HG03196 (cell line): ENCODE measurements around the gene FNDC4.
"Not testable (repeated sequence)": the region's sequence is repeated elsewhere in the genome, so short reads cannot be mapped to it uniquely, and the experiment has no call there.

Experiments used
- ATAC-seq: cut with Tn5 transposase; IDR thresholded peaks from one replicate; pipeline ENCODE4 v1.9.1; 2021; ENCODE audit not compliant: unreplicated experiment

Gene FNDC4, protein sequence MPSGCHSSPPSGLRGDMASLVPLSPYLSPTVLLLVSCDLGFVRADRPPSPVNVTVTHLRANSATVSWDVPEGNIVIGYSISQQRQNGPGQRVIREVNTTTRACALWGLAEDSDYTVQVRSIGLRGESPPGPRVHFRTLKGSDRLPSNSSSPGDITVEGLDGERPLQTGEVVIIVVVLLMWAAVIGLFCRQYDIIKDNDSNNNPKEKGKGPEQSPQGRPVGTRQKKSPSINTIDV

GRCh38 chr2:27494944-27495554, at the start of gene FNDC4:
TSS of gene FNDC4 (minus strand) at chr2:27495200. CDS start at chr2:27494679, 521 bp downstream.
- ATAC-seq = no peak

DNA sequence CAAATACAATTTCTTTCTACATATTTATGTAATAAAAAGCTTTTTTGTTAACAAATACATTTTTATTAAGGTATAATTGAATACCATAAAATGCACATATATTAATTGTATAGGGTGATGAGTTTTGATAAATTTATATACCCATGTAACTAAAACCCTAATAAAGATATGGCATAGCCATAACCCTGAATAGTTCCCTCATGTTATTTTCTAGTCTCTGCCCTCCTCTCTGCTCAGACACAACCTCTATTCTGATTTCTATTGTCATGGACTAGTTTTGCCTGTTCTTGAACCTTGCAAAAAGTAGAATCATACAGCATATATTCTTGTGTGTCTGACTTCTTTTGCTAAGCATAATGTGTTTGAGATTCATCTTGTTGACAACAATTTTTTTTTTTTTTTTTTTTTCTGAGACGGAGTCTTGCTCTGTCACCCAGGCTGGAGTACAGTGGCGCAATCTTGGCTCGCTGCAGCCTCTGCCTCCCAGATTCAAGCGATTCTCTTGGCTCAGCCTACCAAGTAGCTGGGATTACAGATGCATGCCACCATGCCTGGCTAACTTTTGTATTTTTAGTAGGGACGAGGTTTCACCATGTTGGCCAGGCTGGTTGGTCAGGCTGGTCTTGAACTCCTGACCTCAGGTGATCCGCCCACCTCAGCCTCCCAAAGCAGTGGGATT, 49.3 kb upstream of the FNDC4 start:
- no peak for ATAC-seq

GRCh38 chr2:27539649-27540048, 44.6 kb upstream of the FNDC4 start:
- not testable (repeated sequence) for ATAC-seq

- ATAC-seq = not testable (repeated sequence)
Measured at GRCh38 chr2:27538839-27539450, 43.9 kb upstream of the FNDC4 start.

DNA sequence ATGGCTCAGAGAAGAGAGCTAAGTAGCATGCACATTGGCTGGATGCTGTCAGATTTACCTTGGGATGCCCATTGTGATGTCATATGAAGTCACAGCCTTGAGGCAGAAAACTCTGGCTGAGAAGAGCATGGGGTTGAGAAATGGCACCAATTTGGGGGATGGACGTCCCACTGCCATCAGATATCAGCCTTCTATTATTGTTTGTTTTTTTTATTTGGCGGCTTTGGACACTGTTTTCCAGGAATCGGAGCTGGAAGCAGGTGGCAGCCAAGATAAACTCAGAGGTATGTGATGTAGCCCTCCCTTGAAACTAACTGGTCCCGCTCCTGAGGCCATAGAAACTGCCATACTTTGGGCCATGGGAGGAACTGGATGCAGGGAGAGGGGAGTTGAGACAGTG, 42.3 kb upstream of the FNDC4 start:
- no peak for ATAC-seq

GRCh38 chr2:27531983-27532382, 37.0 kb upstream of the FNDC4 start:
- ATAC-seq = no peak

DNA sequence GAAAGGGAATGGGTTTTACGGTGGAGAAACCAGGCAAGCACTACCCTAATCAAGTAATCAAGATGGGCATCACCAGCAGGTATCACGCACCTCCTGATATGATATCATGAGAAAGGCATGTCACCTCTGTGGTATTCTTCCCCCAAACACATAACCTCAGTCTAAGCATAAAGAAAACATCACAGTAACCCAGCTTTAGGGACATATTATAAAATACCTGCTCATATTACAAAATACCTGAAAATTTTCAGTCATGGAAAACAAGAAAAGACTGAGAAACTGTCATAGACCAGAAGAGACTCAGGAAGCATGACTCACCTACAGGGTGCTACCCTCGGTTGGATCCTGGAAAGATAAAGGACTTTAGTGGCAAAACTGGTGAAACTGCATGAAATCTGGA, 32.2 kb upstream of the FNDC4 start:
- no peak for ATAC-seq

DNA sequence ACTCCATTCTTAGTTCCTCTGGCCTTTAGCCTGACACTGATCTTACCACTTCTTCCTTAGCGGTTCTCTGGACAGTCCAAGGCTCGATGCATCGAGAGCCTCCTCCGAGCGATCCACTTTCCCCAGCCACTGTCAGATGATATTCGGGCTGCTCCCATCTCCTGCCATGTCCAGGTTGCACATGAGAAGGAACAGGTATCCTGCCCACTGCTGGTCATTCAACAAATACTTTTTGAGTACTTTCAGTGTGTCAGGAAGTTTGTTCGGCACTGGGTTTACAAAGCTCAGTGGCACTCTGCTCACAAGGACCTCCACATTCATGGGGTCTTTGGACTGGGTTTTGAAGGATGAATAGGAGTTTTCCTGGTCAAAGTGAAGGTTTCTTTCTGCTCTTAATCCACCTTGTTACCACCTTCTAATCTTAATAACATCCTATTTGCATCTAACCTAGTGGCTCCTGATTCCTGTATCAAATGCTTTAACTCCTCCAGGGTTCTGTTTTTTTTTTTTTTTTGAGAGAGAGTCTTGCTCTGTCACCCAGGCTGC, 27.5 kb upstream of the FNDC4 start:
- ATAC-seq = no peak

DNA sequence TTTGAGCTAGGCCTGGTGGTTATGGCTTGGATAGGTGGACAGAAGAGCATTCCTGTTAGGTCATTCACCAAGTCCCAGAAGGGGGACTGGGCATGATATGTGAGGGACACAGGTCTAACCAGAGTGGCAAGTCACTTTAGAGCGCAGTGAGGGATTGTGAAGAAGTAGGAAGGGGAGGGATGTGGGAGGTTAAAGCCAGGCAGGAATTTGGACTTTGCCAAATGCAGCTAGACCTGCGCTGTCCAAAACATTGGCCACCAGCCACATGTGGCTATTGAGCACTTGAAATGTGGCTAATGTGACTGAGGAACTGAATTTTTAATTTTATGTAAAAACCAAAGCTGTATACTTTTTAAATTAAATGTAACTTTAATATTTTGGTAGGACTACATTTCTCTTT, 25.3 kb upstream of the FNDC4 start:
- no peak for ATAC-seq

DNA sequence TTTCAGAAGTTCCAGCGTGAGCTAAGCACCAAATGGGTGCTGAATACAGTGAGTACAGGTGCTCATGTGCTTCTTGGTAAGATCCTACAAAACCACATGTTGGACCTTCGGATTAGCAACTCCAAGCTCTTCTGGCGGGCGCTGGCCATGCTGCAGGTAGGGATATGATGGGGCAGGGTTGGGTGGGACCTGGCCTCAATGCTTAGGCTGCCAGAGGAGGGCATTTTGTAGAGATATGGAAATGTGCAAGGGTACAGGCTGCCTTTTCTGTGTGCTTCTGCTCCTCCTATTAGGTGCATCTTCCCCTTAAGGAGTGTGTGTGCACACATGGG, 23.7 kb upstream of the FNDC4 start:
- ATAC-seq = no peak

DNA sequence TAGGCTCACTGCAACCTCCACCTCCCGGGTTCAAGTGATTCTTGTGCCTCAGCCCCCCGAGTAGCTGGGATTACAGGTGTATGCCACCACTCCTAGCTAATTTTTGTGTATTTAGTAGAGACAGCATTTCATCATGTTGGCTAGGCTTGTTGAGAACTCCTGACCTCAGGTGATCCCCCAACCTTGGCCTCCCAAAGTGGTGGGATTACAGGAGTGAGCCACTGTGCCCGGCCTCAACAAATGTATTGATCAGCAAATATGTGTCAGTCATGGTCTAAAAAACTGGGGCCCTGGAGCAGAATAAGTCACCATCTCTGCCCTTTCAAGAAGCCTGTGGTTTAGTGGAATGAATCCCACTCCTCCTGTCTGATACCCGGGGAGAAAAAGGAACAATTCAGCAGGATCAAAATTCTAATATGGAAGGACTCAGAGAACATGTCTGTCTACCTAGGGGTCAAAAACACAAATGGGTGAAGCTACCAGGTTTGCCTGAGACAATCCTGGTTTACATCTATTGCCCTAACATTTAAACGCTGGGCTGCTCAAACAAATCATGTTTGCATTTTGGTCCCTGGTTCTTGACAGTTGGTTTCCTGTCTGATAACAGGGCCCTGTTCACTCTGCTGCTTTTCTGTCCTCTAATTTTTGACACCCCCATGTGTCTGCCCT, 23.2 kb upstream of the FNDC4 start:
- ATAC-seq = no peak

DNA sequence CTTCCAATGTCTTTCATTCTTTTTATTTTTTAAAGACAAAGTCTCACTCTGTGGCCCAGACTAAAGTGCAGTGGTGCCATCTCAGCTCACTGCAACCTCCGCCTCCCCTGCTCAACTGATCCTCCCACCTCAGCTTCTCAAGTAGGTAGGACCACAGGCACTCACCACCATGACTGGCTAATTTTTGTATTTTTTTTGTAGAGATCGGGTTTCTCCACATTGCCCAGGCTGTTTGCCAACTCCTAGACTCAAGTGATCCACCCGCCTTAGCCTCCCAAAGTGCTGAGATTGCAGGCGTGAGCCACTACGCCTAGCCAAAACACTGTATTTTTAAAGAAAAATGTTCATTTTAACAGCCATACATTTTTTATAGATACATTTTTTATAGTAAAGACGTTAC, 14.3 kb upstream of the FNDC4 start:
- no peak for ATAC-seq

GRCh38 chr2:27507293-27507692, 12.3 kb upstream of the FNDC4 start:
- ATAC-seq = no peak

- ATAC-seq = no peak
Measured at GRCh38 chr2:27506587-27506986, 11.6 kb upstream of the FNDC4 start.

DNA sequence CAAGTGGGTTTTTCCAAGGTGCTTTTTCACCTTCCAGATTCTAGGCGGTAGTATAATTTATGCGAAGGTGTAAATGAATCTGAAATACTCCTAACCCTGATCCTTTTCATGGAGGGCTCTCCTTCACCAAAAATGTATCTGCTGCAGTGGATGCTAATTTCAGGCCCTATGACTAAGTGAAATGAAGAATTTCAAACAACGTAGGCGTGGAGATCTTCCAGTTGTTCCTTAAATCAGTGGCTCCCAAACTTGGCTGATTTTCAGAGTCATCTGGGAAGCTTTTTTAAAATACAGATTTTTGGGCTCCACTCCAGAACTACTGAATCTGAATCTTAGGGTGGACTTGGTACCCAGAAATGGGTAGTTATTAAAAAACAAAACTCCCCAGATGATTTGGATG, 7.1 kb upstream of the FNDC4 start:
- ATAC-seq = no peak

DNA sequence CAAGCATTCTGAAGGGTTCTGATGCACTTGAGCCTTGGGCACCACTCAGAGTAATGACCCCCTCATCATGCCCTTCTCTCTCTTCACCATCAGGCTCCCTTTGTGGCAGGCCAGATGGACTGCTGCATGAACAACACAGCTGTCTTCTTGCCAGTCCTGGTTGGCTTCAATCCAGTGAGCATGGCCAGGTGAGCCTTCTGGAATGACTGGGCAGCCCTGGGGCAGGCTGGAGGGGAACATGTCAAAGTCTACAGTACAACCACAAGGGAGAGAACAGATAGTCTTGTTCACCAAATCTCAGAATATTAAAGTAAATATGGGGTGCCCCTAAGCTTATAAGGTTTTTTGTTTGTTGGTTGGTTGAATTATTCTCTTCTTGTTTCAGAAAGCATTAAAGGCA, 6.0 kb upstream of the FNDC4 start:
- ATAC-seq = no peak

DNA sequence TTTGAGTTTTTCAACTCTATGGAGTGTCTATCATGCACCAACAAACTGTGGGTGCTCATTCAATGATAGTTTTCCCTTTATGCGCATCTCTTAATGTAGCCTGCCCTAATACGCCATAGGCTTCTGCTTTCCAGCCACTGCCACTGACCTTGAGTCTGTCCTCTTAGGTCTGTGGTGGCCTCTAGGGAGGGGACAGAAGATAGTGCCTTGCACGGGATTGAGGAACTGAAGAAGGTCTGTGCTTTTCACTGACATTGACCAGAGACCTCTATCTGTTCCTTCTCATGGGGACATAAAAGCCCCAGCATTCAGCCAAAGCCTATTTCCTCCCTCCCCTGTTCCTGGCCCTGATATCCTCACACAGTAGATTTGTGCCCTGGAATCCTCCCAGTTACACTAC, 4.0 kb upstream of the FNDC4 start:
- no peak for ATAC-seq

GRCh38 chr2:27497288-27497627, 2.3 kb upstream of the FNDC4 start:
- no peak for ATAC-seq

- no peak for ATAC-seq
Measured at GRCh38 chr2:27496357-27497287, 1.6 kb upstream of the FNDC4 start, which contains the start of gene GCKR. TSS of gene GCKR (plus strand) at chr2:27496839. CDS start at chr2:27496905, 66 bp downstream.

DNA sequence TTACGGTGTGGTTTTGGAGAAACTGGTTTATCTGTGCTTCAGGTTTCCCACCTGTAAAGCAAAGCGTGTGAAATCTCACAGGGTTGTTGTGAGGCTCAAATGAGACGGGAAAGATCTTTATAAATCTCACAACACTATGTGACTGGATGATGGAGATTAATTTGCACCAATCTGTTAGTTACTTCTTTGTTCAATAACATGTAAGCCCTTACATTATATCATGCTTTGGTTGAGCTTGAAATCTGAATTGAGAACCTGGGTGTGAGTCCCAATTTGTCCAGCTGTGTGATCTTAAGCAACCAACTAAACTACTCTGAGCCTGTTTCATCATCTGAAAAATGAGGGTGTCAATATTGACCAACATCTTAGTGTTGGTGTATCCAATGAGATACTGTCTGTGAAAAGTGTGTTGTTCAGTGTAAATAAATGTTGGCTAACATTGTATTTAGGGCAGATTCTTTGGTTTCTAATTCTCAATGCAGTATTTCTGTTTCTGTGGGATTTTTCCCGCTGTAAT, 898 bp upstream of the FNDC4 start:
- ATAC-seq = no peak
